Retinal pigment epithelial cell (primary cell): Measurements from ENCODE around the gene POLD4.

ENCODE experiments used
- DNase-seq: peaks from one replicate; pipeline ENCODE4 v3.0.0-alpha.2; 2010; ENCODE audit warnings: low read depth
- H3K4me3 ChIP-seq: 2 replicates; pipeline ENCODE4 v1.5.1; 2011; ENCODE audit warnings: mild to moderate bottlenecking, low read length, control low read depth, moderate library complexity
- CTCF ChIP-seq: conservative IDR thresholded peaks from 2 replicates; pipeline ENCODE4 v1.5.1; 2011; ENCODE audit warnings: low read depth, low read length, control low read depth, inconsistent platforms

Gene POLD4

GRCh38 chr11:67354075-67355022, 1.0 kb upstream of the POLD4 start:
- peak; percentile 2 for TF ChIP-seq CTCF
- DNase-seq: peak; percentile 76
- peak overlapping the region; percentile 83 for H3K4me3 ChIP-seq

- H3K4me3 ChIP-seq: peak overlapping the region; percentile 83
- no peak for TF ChIP-seq CTCF
- DNase-seq: no peak
Measured at GRCh38 chr11:67352546-67353316, 615 bp downstream of the POLD4 start.

- DNase-seq: no peak
- H3K4me3 ChIP-seq: no peak overlapping the region
- TF ChIP-seq CTCF: peak; percentile 95
Measured at GRCh38 chr11:67351275-67352005, 1.9 kb downstream of the POLD4 start.

- DNase-seq: no peak
- TF ChIP-seq CTCF: no peak
- H3K4me3 ChIP-seq: no peak overlapping the region
Measured at GRCh38 chr11:67349928-67350465, 3.3 kb downstream of the POLD4 start.

GRCh38 chr11:67349457-67349856, 3.9 kb downstream of the POLD4 start:
- DNase-seq: no peak
- no peak overlapping the region for H3K4me3 ChIP-seq
- TF ChIP-seq CTCF: no peak

- H3K4me3 ChIP-seq: no peak overlapping the region
- DNase-seq: no peak
- TF ChIP-seq CTCF: no peak
Measured at GRCh38 chr11:67349036-67349435, 4.3 kb downstream of the POLD4 start.
